ENCODE results near the gene GCLM.

Gene GCLM

DNA sequence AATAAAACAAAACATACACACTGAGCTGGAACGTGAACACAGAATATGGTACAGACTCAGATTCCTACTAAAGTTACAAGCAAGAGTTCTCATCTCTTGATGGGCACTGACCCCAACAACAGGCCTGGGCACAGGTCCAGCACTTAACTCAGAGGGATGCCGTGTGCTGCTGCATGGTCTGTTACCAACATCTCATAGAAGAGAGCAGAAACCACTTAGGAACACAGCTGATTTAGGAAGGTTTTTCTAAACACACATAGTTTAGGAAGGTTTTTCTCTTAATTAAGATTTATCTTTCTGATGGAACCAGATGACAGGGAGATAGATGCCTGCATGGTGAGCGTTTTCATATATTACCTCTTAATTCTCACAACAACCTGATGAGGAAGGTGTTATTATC is 1.5 kb downstream of the GCLM start:
- TF ChIP-seq, protein P1, sequence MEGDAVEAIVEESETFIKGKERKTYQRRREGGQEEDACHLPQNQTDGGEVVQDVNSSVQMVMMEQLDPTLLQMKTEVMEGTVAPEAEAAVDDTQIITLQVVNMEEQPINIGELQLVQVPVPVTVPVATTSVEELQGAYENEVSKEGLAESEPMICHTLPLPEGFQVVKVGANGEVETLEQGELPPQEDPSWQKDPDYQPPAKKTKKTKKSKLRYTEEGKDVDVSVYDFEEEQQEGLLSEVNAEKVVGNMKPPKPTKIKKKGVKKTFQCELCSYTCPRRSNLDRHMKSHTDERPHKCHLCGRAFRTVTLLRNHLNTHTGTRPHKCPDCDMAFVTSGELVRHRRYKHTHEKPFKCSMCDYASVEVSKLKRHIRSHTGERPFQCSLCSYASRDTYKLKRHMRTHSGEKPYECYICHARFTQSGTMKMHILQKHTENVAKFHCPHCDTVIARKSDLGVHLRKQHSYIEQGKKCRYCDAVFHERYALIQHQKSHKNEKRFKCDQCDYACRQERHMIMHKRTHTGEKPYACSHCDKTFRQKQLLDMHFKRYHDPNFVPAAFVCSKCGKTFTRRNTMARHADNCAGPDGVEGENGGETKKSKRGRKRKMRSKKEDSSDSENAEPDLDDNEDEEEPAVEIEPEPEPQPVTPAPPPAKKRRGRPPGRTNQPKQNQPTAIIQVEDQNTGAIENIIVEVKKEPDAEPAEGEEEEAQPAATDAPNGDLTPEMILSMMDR (IDR thresholded peaks at IDR 0.05; ENCODE audit: low read depth, low read length, missing control alignments) = no peak
- H3K4me3 ChIP-seq (replicated peaks; ENCODE audit: low read depth, low read length) = peak overlapping the region; percentile 72
- DNase-seq (ENCODE audit: extremely low read depth, low read depth) = peak; percentile 15

GRCh38 chr1:93906480-93906879 is 2.8 kb downstream of the GCLM start:
- no peak overlapping the region for H3K4me3 ChIP-seq (replicated peaks; ENCODE audit: low read depth, low read length)
- DNase-seq (ENCODE audit: extremely low read depth, low read depth) = no peak
- TF ChIP-seq, protein P1 (IDR thresholded peaks at IDR 0.05; ENCODE audit: low read depth, low read length, missing control alignments) = no peak

- no peak overlapping the region for H3K4me3 ChIP-seq (replicated peaks; ENCODE audit: low read depth, low read length)
- TF ChIP-seq, protein P1 (IDR thresholded peaks at IDR 0.05; ENCODE audit: low read depth, low read length, missing control alignments) = no peak
- no peak for DNase-seq (ENCODE audit: extremely low read depth, low read depth)
These were observed 3.5 kb downstream of the GCLM start for GRCh38 chr1:93905734-93906133.

DNA sequence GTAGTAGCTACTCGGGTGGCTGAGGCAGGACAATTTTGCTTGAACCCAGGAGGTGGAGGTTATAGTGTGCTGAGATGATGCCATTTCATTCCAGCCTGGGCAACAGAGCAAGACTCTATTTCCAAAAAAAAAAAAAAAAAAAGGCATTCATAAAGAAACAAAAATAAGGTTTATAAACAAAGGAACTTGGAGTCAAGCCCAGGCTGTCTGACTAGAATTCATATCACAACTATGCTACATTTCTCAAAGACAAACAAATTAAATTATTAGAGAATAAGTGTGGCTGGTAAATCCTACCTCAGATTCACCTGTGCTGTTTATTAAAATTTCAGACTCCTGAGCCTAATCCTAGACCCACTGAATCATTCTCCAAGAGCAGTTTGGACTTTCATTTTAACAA is 4.2 kb downstream of the GCLM start:
- no peak overlapping the region for H3K4me3 ChIP-seq (replicated peaks; ENCODE audit: low read depth, low read length)
- no peak for DNase-seq (ENCODE audit: extremely low read depth, low read depth)
- TF ChIP-seq, protein P1 (IDR thresholded peaks at IDR 0.05; ENCODE audit: low read depth, low read length, missing control alignments) = no peak

- TF ChIP-seq, protein P1 (IDR thresholded peaks at IDR 0.05; ENCODE audit: low read depth, low read length, missing control alignments) = no peak
- DNase-seq (ENCODE audit: extremely low read depth, low read depth) = no peak
- no peak overlapping the region for H3K4me3 ChIP-seq (replicated peaks; ENCODE audit: low read depth, low read length)
These were observed 5.0 kb downstream of the GCLM start for GRCh38 chr1:93904228-93904627.

GRCh38 chr1:93900723-93901504 is 8.3 kb downstream of the GCLM start:
- DNase-seq (ENCODE audit: extremely low read depth, low read depth) = no peak
- H3K4me3 ChIP-seq (replicated peaks; ENCODE audit: low read depth, low read length) = no peak overlapping the region
- TF ChIP-seq, protein P1 (IDR thresholded peaks at IDR 0.05; ENCODE audit: low read depth, low read length, missing control alignments) = no peak

Data from HFF-Myc (cell line).